ENCODE results near the gene KCNG2.

- TF ChIP-seq CTCF (IDR thresholded peaks at IDR 0.05 in 4 of 5, conservative IDR thresholded peaks at IDR 0.05 in 1 of 5) (no peak), POLR2A (IDR thresholded peaks at IDR 0.05) (no peak)
Observed at GRCh38 chr18:79785831-79786230, 11.9 kb upstream of the KCNG2 start.
